GM19240 (cell line): Measurements from ENCODE around the gene GRAMD1B.
"Not testable (repeated sequence)": the region's sequence is repeated elsewhere in the genome, so short reads cannot be mapped to it uniquely, and the experiment has no call there.

ENCODE experiments used
- DNase-seq: peaks from one replicate; pipeline ENCODE4 v3.0.0; 2011; ENCODE audit warnings: low spot score; ENCODE audit not compliant: insufficient read length

The GRAMD1B gene

GRCh38 chr11:123630126-123630608, 200.1 kb downstream of the GRAMD1B start:
- DNase-seq, result no peak

- no peak for DNase-seq
These were observed 210.0 kb downstream of the GRAMD1B start for GRCh38 chr11:123640029-123640428.

- peak; percentile 38 for DNase-seq
These were observed 210.8 kb downstream of the GRAMD1B start for GRCh38 chr11:123640677-123641494.

- DNase-seq, result no peak
These were observed 211.4 kb downstream of the GRAMD1B start for GRCh38 chr11:123641495-123641840.

GRCh38 chr11:123642435-123642834, 212.4 kb downstream of the GRAMD1B start:
- no peak for DNase-seq

- DNase-seq, result no peak
These were observed 215.4 kb downstream of the GRAMD1B start for GRCh38 chr11:123645286-123645975.

DNA sequence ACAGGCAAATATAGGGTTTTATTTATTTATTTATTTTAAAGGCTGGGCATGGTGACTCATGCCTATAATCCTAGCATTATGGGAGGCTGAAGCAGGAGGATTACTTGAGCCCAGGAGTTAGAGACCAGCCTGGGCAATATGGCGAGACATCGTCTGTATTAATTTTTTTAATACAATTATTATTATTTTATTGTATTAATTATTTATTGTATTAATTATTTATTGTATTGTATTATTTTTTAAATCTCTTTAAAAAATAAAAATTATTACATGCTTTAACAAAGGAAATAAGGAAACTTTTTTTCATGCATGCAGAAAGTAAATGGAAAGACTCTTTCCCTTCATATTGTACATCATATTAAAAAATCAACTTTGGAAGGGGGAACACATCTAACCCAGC, 220.8 kb downstream of the GRAMD1B start:
- no peak for DNase-seq

GRCh38 chr11:123652599-123652998, 222.5 kb downstream of the GRAMD1B start:
- no peak for DNase-seq

- no peak for DNase-seq
These were observed 223.4 kb downstream of the GRAMD1B start for GRCh38 chr11:123653483-123653826.

DNA sequence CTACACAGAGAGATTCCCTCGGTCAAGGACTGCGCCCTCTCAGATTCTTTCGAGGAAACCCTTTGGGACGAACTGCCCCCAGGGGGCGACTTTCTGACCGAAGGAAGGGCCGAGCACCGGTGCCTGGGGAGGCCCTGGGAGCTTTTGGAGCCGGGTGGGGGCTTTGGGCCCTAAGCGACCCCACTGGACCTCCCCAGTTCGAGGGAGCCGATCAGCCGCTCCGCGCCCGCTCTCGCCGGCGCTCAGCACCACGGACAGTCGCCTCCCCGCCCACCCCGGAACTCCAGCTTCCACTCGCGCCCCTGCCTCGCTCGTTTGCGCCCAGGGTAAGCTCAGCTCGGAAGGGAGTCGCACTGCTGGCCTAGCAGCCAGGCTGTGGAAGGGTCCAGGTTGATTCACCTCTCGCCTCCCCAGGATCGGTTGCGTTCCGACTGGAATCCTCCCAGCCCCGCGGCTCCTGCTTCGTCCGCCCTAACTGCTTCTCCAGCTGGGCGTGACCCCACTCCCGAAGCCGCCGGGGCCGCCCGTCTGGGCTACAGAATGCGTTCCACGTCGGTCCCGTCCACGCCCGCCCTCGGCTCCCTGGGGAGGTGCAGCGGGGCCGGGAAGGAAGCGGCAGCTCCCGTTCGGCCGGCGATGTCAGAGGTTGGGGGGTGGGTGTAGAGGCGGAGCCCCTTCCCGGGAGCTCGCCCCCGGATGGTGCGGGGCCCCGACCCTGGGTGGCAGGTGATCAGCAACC, 223.9 kb downstream of the GRAMD1B start:
- DNase-seq, result no peak

DNA sequence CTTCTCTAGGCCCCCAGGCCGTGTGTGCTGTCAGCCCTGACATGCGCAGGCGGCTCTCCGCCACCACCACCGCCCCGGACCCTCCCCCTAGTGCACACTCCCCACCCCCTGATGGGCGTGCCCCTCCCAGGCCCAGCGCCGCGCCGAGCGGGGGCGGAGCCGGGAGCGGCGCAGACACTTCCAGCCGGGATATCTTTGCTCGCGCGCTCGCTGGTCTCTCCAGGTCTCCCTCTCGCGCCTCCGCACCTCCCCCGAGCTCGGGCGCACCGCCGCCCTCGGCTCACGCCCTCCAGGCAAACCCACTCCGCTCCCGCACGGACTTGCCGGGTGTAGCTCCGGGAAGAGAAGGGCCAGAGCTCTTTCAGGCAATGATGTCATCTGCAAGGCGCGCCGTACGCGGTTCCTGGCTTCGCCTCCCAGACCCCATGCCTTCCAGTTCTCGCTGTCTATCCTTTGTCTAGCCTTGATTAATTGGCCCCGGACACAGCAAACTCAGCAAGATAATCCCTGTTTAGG, 224.6 kb downstream of the GRAMD1B start, which contains the start of gene SCN3B:
TSS of gene SCN3B (minus strand) at position 59 of the 516 bp plus-strand sequence. CDS start 823 bp downstream, outside the sequence.
- DNase-seq, result no peak

- no peak for DNase-seq
These were observed 229.2 kb downstream of the GRAMD1B start for GRCh38 chr11:123659311-123659710.

DNA sequence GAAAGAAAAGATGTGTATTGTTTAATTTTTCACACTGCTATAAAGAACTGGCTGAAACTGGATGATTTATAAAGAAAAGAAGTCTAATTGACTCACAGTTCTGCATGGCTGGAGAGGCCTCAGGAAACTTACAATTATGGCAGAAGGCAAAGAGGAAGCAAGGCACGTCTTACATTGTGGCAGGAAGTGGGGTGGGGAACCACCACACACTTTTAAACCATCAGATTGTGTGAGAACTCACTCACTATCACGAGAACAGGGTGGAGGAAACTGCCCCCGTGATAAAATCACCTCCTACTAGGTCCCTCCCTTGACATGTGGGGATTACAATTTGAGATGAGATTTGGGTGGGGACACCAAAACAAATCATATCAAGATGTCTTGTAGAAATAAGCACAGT, 229.9 kb downstream of the GRAMD1B start:
- DNase-seq, result not testable (repeated sequence)

- no peak for DNase-seq
These were observed 235.2 kb downstream of the GRAMD1B start for GRCh38 chr11:123665306-123665705.

DNA sequence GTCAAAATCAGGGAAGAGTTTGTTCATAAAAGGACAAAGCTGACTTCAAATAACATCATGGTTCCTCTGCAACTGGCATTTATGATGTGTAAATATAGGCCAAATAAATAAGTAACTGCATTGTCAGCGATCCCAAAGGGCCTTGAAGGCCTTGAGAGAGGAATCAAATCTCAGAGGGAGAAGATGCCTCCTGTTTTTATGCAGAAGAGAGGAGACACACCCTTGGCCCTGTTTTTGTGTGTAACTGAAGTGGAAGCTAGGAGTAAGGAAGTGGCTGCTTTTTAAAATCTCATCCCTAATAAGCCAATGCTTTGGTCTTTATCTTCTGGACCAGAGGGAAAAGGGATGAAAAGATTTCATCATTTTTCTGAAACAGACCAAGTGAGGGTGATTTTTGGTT, 240.0 kb downstream of the GRAMD1B start:
- DNase-seq, result no peak

DNA sequence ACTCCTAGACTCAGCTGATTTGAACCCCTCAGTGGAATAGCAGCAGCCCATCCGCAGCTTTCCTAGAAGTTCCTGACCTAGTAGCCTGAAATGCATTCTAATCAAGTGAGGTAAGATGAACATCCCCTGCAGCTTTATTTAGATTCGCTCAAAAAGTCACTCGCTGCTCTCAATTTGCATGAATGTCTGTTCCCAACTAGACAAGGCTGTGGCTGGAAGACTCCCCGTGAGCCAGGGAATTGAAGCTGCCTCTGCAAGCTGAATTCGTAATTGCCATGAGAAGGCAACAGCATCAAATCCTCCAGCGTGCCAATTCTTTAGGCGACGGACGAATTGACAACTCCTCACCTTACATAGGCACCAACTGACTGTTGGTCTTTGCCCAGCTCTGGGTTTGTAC, 241.5 kb downstream of the GRAMD1B start:
- no peak for DNase-seq

- DNase-seq, result no peak
These were observed 242.5 kb downstream of the GRAMD1B start for GRCh38 chr11:123672568-123672967.

DNA sequence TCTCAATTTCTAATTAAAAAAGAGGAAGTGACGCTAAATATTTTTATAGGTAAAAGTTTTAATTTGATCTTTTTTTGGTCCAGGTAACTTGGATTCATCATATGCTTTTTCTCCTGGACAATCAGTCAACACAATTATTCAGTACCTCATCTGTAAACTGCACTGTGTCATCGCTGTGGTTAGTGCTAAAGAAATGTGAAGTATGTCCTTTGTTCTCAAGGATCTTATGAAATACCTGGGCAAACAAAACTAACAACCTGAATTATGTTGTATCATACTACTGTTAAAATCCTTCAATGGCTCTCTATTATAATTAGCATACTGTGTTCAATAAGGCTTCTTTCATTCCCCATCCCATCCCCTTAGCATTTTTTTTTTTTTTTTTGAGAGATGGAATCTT, 244.2 kb downstream of the GRAMD1B start:
- DNase-seq, result no peak
